Endodermal cell (in vitro differentiated cells): ENCODE results near the gene CCDC91. TPM values are rescaled to one million over a fixed set of nuclear protein-coding genes. Genes with fewer than 3 reads are reported as not detected.

Experiments
- DNase-seq: peaks from one replicate; pipeline ENCODE4 v3.0.0-alpha.2; 2017
- H3K27ac ChIP-seq: 2 replicates; pipeline ENCODE4 v1.5.1; 2013; ENCODE audit warnings: mild to moderate bottlenecking, low read depth, low read length, moderate library complexity
- H3K27me3 ChIP-seq: 2 replicates; pipeline ENCODE4 v1.6.1; 2013; ENCODE audit warnings: mild to moderate bottlenecking, low read length, moderate library complexity; ENCODE audit not compliant: insufficient read depth, control insufficient read depth, poor library complexity, severe bottlenecking
- H3K36me3 ChIP-seq: 2 replicates; pipeline ENCODE4 v1.7.0; 2013; ENCODE audit warnings: mild to moderate bottlenecking, low read length, moderate library complexity; ENCODE audit not compliant: control insufficient read depth, insufficient read depth
- H3K4me1 ChIP-seq: one replicate; pipeline ENCODE4 v1.7.0; 2013; ENCODE audit warnings: low read length; ENCODE audit not compliant: control insufficient read depth, insufficient read depth
- H3K4me3 ChIP-seq: 2 replicates; pipeline ENCODE4 v1.5.1; 2013; ENCODE audit warnings: mild to moderate bottlenecking, low read length, moderate library complexity
- H3K9ac ChIP-seq: 2 replicates; pipeline ENCODE4 v1.6.1; 2013; ENCODE audit warnings: mild to moderate bottlenecking, low read length, moderate library complexity; ENCODE audit not compliant: poor library complexity, severe bottlenecking; ENCODE audit errors: extremely low read depth
- H3K9me3 ChIP-seq: 2 replicates; pipeline ENCODE4 v1.6.1; 2013; ENCODE audit warnings: mild to moderate bottlenecking, low read length, moderate library complexity; ENCODE audit not compliant: control insufficient read depth
- H3K27ac Mint-ChIP-seq: 2 replicates; pipeline ENCODE4 v1.8.0; 2020; ENCODE audit warnings: mixed read lengths
- H3K27me3 Mint-ChIP-seq: 2 replicates; pipeline ENCODE4 v1.8.0; 2021; ENCODE audit warnings: mild to moderate bottlenecking, mixed read lengths; ENCODE audit not compliant: insufficient read depth
- H3K36me3 Mint-ChIP-seq: 2 replicates; pipeline ENCODE4 v1.8.0; 2020; ENCODE audit warnings: low read depth, mixed read lengths
- H3K4me1 Mint-ChIP-seq: 2 replicates; pipeline ENCODE4 v1.8.0; 2020; ENCODE audit warnings: mixed read lengths
- H3K4me3 Mint-ChIP-seq: 2 replicates; pipeline ENCODE4 v1.8.0; 2020; ENCODE audit warnings: mild to moderate bottlenecking, moderate library complexity, mixed read lengths
- H3K9me3 Mint-ChIP-seq: 2 replicates; pipeline ENCODE4 v1.8.0; 2020; ENCODE audit warnings: mild to moderate bottlenecking, mixed read lengths
- CTCF ChIP-seq: fragments of 200-600 bp; sonication (generic); conservative IDR thresholded peaks from 2 replicates; pipeline ENCODE4 v1.5.0; 2021; ENCODE audit warnings: antibody characterized with exemption, mild to moderate bottlenecking
- WGBS, 2 experiments: methylation state at CpG; one replicate each; pipeline versions ENCODE4 v1.1.5 to v1.1.7; 2013; ENCODE audit warnings: missing lambda C conversion rate in 2 of 2, mixed read lengths in 1 of 2; ENCODE audit not compliant: insufficient coverage in 1 of 2, insufficient read length in 1 of 2; 5-methylcytosine and 5-hydroxymethylcytosine counted together
- total RNA-seq, 2 donors: library from RNA; stranded (reverse); fragmentation: NEBNext Ultra II Directional in 1 of 2; extraction: Animal tissue kit (Norgen Biotek cat#: 25700) in 1 of 2; gene quantifications; 2 replicates in 1 of 2; 3 replicates in 1 of 2; pipeline ENCODE4 v1.2.1, GENCODE V29; 2021

The CCDC91 gene
- total RNA-seq, 2 donors from 2014 or later = 25.3 to 45.7 TPM

GRCh38 chr12:28292699-28293098 is 102.4 kb downstream of the CCDC91 start:
- Mint-ChIP-seq H3K27me3 (no peaks in the 10 kb centered on the region), H3K4me1 (peaks cover 3% of the 10 kb centered on the region), H3K27ac (no peak overlapping the region), H3K9me3 (peaks cover 23% of the 10 kb centered on the region), H3K36me3 (peaks cover 18% of the 10 kb centered on the region), H3K4me3 (no peak overlapping the region)
- H3K27me3 ChIP-seq = no peaks in the 10 kb centered on the region
- no peak overlapping the region for H3K4me3 ChIP-seq
- 94 to 100% methylated on average over 1 to 2 of the region's 2 CpGs for WGBS, 2 experiments
- H3K27ac ChIP-seq = no peak overlapping the region
- no peaks in the 10 kb centered on the region for H3K4me1 ChIP-seq
- peaks cover 14% of the 10 kb centered on the region for H3K9me3 ChIP-seq
- no peak for TF ChIP-seq CTCF
- DNase-seq = no peak
- H3K36me3 ChIP-seq = no peaks in the 10 kb centered on the region
- H3K9ac ChIP-seq = no peak overlapping the region

DNA sequence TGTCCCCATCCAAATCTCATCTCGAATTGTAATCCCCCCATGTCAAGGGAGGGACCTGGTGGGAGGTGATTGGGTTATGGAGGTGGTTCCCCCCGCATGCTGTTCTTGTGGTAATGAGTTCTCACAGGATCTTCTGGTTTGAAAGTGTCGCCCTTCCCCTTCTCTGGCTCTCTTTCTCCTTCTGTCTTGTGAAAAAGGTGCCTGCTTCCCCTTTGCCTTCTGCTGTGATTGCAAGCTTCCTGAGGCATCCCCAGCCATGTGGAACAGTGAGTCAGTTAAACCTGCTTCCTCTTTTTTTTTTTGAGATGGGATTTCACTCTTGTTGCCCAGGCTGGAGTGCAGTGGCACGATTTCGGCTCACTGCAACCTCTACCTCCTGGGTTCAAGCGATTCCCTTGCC is 104.0 kb downstream of the CCDC91 start:
- Histone ChIP-seq H3K9ac (no peak overlapping the region), H3K27ac (no peak overlapping the region), H3K4me3 (no peak overlapping the region), H3K27me3 (no peaks in the 10 kb centered on the region), H3K36me3 (no peaks in the 10 kb centered on the region), H3K4me1 (no peaks in the 10 kb centered on the region), H3K9me3 (peaks cover 9% of the 10 kb centered on the region)
- WGBS, 2 experiments = 88 to 100% methylated on average over 2 to 5 of the region's 6 CpGs
- DNase-seq = peak; percentile 43
- Mint-ChIP-seq H3K36me3 (peaks cover 9% of the 10 kb centered on the region), H3K27ac (no peak overlapping the region), H3K4me3 (no peak overlapping the region), H3K9me3 (peaks cover 11% of the 10 kb centered on the region), H3K27me3 (no peaks in the 10 kb centered on the region), H3K4me1 (peaks cover 6% of the 10 kb centered on the region)
- TF ChIP-seq CTCF = no peak

- no peak for TF ChIP-seq CTCF
- no peaks in the 10 kb centered on the region for H3K36me3 ChIP-seq
- H3K27me3 Mint-ChIP-seq = no peaks in the 10 kb centered on the region
- no peak overlapping the region for H3K4me3 Mint-ChIP-seq
- H3K27ac ChIP-seq = no peak overlapping the region
- no peak overlapping the region for H3K27ac Mint-ChIP-seq
- H3K9me3 Mint-ChIP-seq = no peaks in the 10 kb centered on the region
- peaks cover 9% of the 10 kb centered on the region for H3K4me1 Mint-ChIP-seq
- WGBS, 2 experiments = 100% methylated on average over 1 of the region's 2 CpGs
- no peaks in the 10 kb centered on the region for H3K27me3 ChIP-seq
- no peak for DNase-seq
- no peaks in the 10 kb centered on the region for H3K9me3 ChIP-seq
- no peak overlapping the region for H3K9ac ChIP-seq
- no peak overlapping the region for H3K4me3 ChIP-seq
- H3K4me1 ChIP-seq = no peaks in the 10 kb centered on the region
- H3K36me3 Mint-ChIP-seq = no peaks in the 10 kb centered on the region
Observed at GRCh38 chr12:28296287-28296686, 106.0 kb downstream of the CCDC91 start.
